Measurements from ENCODE around the gene MAP1LC3B2. TPM values are rescaled to one million over a fixed set of nuclear protein-coding genes. Genes with fewer than 3 reads are reported as not detected.

Gene MAP1LC3B2
- polyA plus RNA-seq, result 2.1 and 3.1 TPM in 2 replicates

DNA sequence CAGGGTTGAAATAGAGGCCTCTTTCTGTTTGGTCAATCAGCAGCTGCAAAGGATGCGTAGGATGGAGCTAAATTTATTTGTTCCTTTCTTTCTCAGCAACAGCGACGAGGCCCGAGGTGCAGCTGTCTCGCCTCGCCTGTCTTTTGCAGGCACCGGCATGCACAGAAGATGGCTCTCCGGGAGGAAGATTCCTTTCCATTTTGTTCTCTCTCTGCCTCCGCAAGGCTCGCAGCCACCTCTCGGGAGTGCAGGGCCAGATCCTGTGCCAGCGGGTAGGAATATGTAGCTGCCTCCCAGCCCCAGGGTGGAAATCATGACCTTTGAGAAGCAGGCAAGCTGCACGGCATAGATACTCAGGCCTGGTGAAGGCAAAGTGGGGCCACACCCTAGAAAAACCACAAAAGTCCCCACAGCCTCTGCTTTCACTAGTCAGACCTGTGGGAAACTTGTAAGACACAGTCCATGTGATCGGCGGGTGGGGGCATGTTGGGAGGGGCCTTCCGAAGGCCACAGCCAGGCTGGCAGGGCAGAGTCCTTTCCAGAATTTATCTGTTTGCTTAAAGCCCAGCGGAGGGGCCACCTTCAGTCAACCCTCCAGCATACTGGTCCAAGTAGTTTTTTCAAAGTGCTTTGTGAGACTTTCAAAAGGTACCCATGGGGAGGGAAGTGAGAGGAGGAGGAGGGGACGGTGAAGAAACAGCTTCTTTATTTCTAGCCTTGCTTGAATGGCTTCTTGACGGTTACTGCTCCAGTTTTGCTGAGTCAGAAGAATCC, at the start of gene MAP1LC3B2:
MAP1LC3B2 (plus strand) TSS at position 220 of the 774 bp plus-strand sequence. CDS start 16,562 bp downstream, outside the sequence.

Other genes starting within 250 kb of the MAP1LC3B2 start
- gene SPRING1, start 178.7 kb downstream of the MAP1LC3B2 start, polyA plus RNA-seq, result 3.1 and 4.1 TPM in 2 replicates
- gene RNFT2, start 178.9 kb downstream of the MAP1LC3B2 start, polyA plus RNA-seq, result 16.2 and 26.9 TPM in 2 replicates

All from Purkinje cell (primary cell).